Skeletal muscle tissue (tissue), 4 donors: Measurements from ENCODE around the gene LCN6. TPM values are rescaled to one million over a fixed set of nuclear protein-coding genes. Genes with fewer than 3 reads are reported as not detected.
"Not testable (repeated sequence)": the region's sequence is repeated elsewhere in the genome, so short reads cannot be mapped to it uniquely, and the experiment has no call there.

Experiments
- H3K27ac ChIP-seq: one replicate; pipeline ENCODE4 v1.7.0; 2013; ENCODE audit warnings: mild to moderate bottlenecking, low read depth, low read length, inconsistent platforms
- H3K27me3 ChIP-seq, 3 donors: one replicate each; pipeline ENCODE4 v1.7.0; 2013; ENCODE audit warnings: low read length in 3 of 3; ENCODE audit not compliant: control insufficient read depth in 3 of 3, insufficient read depth in 3 of 3
- H3K36me3 ChIP-seq, 3 donors: one replicate each; pipeline ENCODE4 v1.7.0; 2013; ENCODE audit warnings: low read length in 3 of 3; ENCODE audit not compliant: control insufficient read depth in 3 of 3, insufficient read depth in 3 of 3
- H3K4me1 ChIP-seq, 3 donors: one replicate each; pipeline ENCODE4 v1.7.0; 2013; ENCODE audit warnings: low read length in 3 of 3, mild to moderate bottlenecking in 3 of 3; ENCODE audit not compliant: control insufficient read depth in 3 of 3, insufficient read depth in 3 of 3
- H3K4me3 ChIP-seq, 3 donors: one replicate each; pipeline ENCODE4 v1.7.0; 2013; ENCODE audit warnings: low read length in 3 of 3
- H3K9ac ChIP-seq, 3 donors: one replicate each; pipeline ENCODE4 v1.7.0; 2013; ENCODE audit warnings: low read length in 3 of 3, mild to moderate bottlenecking in 3 of 3, moderate library complexity in 2 of 3, low read depth in 1 of 3
- H3K9me3 ChIP-seq, 3 donors: one replicate each; pipeline ENCODE4 v1.7.0; 2013; ENCODE audit warnings: low read length in 3 of 3; ENCODE audit not compliant: control insufficient read depth in 3 of 3
- total RNA-seq: library from RNA; depleted of rRNA; stranded (reverse); fragments of >200 nt; gene quantifications from one replicate; pipeline ENCODE4 v1.2.3, GENCODE V29; 2014
- donor health status: Osteomylitis.

The LCN6 gene
- total RNA-seq, 1 donor from 2014 or later, result not detected

DNA sequence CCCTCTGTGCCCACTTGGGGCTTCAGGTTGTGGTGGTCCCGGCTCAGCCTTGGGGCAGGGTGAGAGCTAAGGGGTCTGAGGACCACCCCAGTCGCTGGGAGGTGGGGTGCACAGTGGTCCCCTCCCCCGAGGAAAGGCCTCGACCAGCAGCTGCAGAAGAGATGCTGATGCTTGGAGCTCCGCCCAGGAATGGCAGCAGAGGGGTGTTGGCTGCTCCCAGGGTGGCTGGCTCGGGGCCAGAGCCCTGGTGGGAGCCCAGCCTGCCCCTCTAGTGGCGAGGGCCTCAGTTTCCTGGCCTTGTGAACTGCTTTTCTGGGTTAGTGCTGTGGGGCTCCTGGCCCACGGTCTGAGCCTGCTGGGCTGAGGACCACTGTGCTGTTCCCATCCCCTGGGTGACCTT is 34.8 kb downstream of the LCN6 start:
- Histone ChIP-seq H3K27me3 (peaks cover 41 to 43% (median 41%) of the 10 kb centered on the region in 3 donors), H3K27ac (no peak overlapping the region), H3K9ac (peak overlapping the region in 1 of 3 donors; percentile 45), H3K4me1 (peaks cover 9 to 27% (median 23%) of the 10 kb centered on the region in 3 donors), H3K36me3 (no peaks in the 10 kb centered on the region), H3K4me3 (peak overlapping the region in 2 of 3 donors; percentile 13 to 14), H3K9me3 (no peaks in the 10 kb centered on the region)

DNA sequence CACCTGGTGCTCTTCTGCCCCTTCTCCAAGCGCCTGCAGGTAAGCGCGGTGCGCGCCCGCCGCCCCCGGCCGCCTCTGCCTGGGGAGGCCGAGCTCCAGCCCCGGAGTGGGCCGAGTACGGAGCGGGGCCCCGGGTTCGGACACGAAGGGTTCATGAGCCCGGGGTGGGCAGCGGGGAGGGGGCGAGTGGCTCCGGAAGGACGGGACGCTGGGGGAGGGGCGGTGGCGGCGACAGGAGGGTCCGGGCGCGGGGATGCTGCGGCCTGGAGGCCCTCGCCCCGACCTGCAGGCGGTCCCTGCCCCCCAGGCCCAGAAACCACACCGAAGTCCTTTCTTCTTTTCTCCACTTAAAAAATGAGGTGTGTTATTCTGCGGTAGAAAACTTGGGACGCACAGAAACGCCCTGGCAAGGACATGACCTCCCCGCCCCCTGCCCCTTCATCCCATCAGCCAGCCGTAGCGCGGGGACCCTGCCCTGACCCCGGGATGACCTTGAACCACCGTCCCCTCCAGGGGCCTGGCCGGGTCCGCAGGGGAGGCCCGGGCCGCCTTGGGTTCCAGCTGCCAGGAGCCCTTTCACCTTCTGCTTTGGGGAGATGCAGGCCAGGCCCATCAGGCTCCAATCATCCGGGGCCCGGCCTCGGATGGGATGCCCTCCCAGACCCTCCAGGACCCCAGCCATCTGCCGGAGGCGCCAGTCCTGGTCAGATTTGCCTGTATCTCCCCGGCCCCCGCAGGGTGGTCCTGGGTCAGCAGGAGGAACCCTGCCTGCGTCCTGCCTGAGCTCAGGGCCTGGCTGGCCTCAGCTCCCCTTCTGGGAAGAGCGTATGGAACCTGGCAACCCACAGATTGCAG is 35.4 kb downstream of the LCN6 start:
- H3K36me3 ChIP-seq, result no peaks in the 10 kb centered on the region
- H3K9ac ChIP-seq, result peak overlapping the region in 1 of 3 donors; percentile 25
- H3K4me3 ChIP-seq, result peak overlapping the region in 2 of 3 donors; percentile 13 to 14
- H3K9me3 ChIP-seq, result no peaks in the 10 kb centered on the region
- peaks cover 9 to 27% (median 23%) of the 10 kb centered on the region in 3 donors for H3K4me1 ChIP-seq
- no peak overlapping the region for H3K27ac ChIP-seq
- H3K27me3 ChIP-seq, result peaks cover 41 to 43% (median 41%) of the 10 kb centered on the region in 3 donors

DNA sequence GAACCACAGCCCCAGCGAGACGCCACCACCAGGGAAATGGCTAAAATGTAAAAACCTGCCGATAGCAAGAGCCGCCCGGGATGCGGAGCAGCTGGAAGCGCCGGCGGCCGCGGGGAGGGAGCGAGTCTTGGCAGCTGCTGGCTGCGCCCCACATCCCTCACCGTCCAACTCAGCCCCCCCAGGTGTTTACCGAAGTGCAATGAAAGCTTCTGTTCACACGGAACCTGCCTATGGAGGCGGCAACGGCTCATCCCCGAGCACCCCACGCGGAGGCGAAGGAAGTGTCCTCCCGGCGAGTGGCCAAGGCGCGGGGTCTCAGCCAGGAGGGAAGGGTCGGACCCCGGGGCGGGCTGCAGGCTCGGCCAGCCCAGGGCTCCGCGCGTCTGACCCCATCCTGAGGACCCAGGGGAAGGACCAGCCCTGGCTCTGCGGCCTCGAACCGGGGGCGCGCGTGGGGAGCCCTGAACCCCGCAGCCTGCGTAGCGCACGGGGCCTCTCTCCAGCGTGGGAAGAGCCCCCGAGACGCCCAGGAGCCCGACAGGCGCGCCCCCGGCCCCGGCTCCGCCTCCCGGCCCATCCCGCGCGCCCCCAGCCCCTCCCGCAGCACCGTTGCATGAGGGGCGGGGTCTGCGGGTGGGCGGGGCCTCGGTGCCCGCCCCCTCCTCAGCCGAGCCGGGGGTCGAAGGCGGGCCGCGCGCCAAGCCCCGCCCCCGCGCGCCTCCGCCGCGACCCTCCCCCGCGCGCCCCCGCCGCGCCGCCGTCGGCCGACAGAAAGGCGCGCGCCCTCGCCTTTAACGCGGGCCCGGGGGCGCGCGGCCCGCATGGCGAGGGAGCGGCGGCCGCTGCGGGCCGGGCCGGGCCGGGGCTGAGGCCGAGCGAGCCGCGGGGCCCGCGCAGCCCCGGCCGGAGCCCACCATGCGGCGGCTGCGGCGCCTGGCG is 36.3 kb downstream of the LCN6 start, which contains the start of gene DIPK1B:
Gene DIPK1B (plus strand): TSS at position 822 of the 939 bp plus-strand sequence. CDS start 94 bp downstream, at position 916.
- Histone ChIP-seq H3K36me3 (no peaks in the 10 kb centered on the region), H3K27ac (no peak within 1 kb of the TSS), H3K9me3 (no peaks in the 10 kb centered on the region), H3K27me3 (peaks cover 41 to 44% (median 43%) of the 10 kb centered on the region in 3 donors), H3K4me3 (peak within 1 kb of the TSS in 2 of 3 donors; percentile 13 to 14), H3K4me1 (peaks cover 9 to 27% (median 23%) of the 10 kb centered on the region in 3 donors), H3K9ac (peak within 1 kb of the TSS in 1 of 3 donors; percentile 25)

DNA sequence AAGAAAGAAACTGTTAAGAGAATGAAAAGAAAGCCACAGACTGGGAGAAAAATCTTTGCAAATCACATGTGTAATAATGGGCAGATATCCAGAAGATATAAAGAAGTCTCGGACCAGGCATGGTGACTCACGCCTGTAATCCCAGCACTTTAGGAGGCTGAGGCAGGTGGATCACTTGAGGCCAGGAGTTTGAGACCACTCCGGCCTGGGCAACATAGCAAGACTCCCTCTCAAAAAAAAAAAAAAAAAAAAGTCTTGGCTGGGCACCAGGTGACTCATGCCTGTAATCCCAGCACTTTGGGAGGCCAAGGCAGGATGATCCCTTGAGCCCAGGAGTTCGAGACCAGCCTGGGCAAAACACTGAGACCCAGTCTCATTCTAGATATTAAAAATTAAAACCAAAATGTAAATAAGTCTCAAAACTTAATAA is 37.1 kb downstream of the LCN6 start:
- peaks cover 38 to 45% (median 44%) of the 10 kb centered on the region in 3 donors for H3K27me3 ChIP-seq
- H3K27ac ChIP-seq, result not testable (repeated sequence)

DNA sequence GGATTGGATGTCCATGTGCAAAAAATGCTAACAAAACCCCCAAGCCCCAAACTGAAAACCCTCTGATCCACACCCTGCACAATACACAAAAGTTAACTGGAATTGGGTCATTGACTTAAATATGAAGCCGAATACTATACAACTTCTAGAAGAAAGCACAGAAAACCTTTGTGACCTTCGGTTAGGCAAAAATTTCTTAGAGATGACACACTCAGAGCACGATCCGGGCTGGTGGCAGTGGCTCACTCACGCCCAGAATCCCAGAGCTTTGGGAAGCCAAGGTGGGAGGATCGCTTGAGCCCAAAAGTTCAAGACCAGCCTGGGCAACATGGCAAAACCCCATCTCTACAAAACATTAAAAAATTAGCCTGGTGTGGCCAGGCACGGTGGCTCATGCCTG is 37.8 kb downstream of the LCN6 start:
- Histone ChIP-seq H3K9ac (no peak overlapping the region), H3K4me3 (no peak overlapping the region), H3K27me3 (peaks cover 34 to 41% (median 40%) of the 10 kb centered on the region in 3 donors), H3K4me1 (peaks cover 9 to 24% (median 23%) of the 10 kb centered on the region in 3 donors), H3K9me3 (no peaks in the 10 kb centered on the region), H3K36me3 (no peaks in the 10 kb centered on the region), H3K27ac (no peak overlapping the region)

More for the DNA sequence above, 37.1 kb downstream of the LCN6 start:
- H3K9ac ChIP-seq, H3K4me3 ChIP-seq, H3K9me3 ChIP-seq, H3K36me3 ChIP-seq: not testable (repeated sequence)
- H3K4me1 ChIP-seq, result peaks cover 9 to 27% (median 23%) of the 10 kb centered on the region in 3 donors

DNA sequence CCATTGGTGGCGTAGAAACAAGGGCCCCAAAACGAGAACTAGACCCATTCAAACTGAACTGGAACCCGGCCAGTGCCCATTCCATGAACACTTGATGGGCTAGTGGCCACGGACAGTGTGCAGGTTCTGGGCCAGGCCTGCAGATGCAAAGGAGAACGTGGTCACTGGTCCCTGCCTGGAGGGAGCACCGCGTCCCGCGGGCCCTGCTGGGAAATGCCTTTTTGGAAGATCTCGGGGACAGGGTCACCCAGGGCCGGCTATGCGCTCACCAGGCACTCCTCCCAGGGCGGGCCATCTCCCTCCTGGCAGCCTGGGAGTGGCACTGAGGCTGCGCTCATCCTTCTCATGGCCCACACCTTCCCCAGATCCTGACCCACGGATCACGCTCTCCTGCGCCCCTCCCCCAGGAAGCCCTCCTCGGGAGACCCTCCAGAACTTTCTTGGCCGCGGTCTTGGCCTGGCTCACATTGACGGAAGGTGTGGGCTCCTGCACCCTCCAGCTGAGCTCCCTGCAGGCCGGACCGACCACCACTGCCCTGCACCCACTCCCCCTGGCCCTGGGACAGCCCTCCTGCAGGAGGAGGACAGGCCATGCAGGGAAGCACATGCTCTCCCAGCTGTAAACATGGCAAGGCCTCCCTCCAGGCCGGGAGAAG is 38.7 kb downstream of the LCN6 start:
- H3K36me3 ChIP-seq, result no peaks in the 10 kb centered on the region
- peaks cover 5 to 18% (median 16%) of the 10 kb centered on the region in 3 donors for H3K4me1 ChIP-seq
- H3K27ac ChIP-seq, result no peak overlapping the region
- H3K27me3 ChIP-seq, result peaks cover 27 to 38% (median 36%) of the 10 kb centered on the region in 3 donors
- H3K9me3 ChIP-seq, result no peaks in the 10 kb centered on the region
- H3K4me3 ChIP-seq, result no peak overlapping the region
- no peak overlapping the region for H3K9ac ChIP-seq

DNA sequence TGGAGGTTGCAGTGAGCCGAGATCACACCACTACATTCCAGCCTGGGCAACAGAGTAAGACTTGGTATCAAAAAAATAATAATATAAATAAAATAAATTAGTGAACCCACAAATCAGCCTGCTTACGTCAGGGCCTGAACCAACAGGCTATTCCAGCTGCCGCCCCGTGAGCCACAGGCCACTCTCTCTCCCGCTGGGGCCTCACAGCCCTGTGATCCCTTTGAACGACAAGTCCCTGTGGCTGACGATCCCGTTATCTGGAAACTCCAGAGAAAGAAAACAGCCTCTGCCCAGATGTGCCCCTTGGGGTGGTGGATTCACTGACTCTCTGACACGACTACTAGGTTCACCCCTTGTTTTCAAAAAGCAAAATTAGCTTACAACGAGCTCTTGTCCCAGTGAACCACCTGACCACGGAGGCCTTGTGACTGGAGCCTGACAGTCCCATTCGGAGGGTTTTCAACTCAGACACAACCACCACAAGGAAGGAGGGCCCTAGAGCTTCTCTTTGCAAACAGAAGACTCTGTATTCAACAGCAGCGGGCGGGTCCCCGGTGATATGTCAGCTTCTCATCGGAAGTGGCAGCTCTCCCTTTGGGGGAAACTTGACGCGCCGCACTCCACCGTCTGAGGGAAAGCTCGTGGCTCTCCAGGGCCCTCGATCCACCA is 40.3 kb downstream of the LCN6 start:
- Histone ChIP-seq H3K27ac (no peak overlapping the region), H3K9ac (no peak overlapping the region), H3K4me1 (peaks cover 4 to 6% (median 5%) of the 10 kb centered on the region in 3 donors), H3K36me3 (no peaks in the 10 kb centered on the region), H3K4me3 (no peak overlapping the region), H3K27me3 (peaks cover 13 to 22% (median 20%) of the 10 kb centered on the region in 3 donors), H3K9me3 (no peaks in the 10 kb centered on the region)

DNA sequence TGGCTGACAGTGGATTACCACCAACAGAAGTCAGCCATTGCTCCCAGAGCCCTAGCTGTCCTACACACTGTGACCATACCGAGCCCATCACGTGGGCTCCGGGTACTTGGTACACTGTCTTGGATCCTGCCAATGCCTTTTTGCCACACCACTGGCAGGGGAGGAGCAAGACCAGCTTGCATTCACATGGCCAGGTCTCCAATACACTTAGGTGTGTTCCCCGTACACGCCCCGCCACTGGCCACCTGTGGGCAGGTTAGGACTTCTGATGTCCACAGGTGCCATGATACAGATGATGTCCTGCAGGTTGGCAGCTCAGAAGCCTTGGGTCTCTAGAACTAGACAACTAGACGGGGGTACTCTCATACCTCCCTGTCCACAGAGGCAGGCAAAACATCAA is 41.3 kb downstream of the LCN6 start:
- H3K4me3 ChIP-seq, result no peak overlapping the region
- H3K27me3 ChIP-seq, result peaks cover 9 to 21% (median 18%) of the 10 kb centered on the region in 3 donors
- H3K9me3 ChIP-seq, result no peaks in the 10 kb centered on the region
- no peak overlapping the region for H3K27ac ChIP-seq
- no peaks in the 10 kb centered on the region for H3K36me3 ChIP-seq
- no peak overlapping the region for H3K9ac ChIP-seq
- H3K4me1 ChIP-seq, result peaks cover 4 to 5% (median 5%) of the 10 kb centered on the region in 3 donors

DNA sequence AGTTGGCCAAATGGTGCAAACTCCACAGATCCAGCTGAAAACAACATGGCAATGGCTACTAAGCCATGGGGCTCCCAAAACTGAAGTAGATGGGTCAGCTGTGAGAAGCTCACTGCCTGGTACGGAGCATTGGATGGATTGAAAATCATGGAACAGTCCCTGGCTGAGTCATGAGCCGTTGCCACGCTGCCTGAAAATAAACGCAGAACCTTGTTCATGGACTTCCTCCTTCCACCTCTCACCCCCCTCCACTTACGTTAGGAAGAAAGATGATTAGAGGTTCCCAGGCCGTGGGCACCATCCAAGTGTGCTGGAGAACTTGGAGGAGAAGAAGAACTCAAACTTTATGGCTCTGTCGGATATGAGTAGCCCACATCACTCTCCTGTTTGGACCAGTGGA is 42.8 kb downstream of the LCN6 start:
- H3K4me1 ChIP-seq, result peaks cover 0 to 3% (median 0%) of the 10 kb centered on the region in 3 donors
- H3K27ac ChIP-seq, result no peak overlapping the region
- H3K36me3 ChIP-seq, result no peaks in the 10 kb centered on the region
- H3K4me3 ChIP-seq, result no peak overlapping the region
- H3K9ac ChIP-seq, result no peak overlapping the region
- H3K27me3 ChIP-seq, result peaks cover 16 to 25% (median 22%) of the 10 kb centered on the region in 3 donors
- H3K9me3 ChIP-seq, result no peaks in the 10 kb centered on the region
